WI38 (cell line): ENCODE measurements around the gene SHISA5.

Experiments used
- H3K4me3 ChIP-seq: 2 replicates; pipeline ENCODE4 v1.5.1; 2011; ENCODE audit warnings: low read depth, mild to moderate bottlenecking, control low read depth, low read length
- CTCF ChIP-seq: IDR thresholded peaks from 2 replicates; pipeline ENCODE4 v1.5.1; 2012; ENCODE audit warnings: low read depth, mild to moderate bottlenecking, control low read depth, low read length

SHISA5 gene

DNA sequence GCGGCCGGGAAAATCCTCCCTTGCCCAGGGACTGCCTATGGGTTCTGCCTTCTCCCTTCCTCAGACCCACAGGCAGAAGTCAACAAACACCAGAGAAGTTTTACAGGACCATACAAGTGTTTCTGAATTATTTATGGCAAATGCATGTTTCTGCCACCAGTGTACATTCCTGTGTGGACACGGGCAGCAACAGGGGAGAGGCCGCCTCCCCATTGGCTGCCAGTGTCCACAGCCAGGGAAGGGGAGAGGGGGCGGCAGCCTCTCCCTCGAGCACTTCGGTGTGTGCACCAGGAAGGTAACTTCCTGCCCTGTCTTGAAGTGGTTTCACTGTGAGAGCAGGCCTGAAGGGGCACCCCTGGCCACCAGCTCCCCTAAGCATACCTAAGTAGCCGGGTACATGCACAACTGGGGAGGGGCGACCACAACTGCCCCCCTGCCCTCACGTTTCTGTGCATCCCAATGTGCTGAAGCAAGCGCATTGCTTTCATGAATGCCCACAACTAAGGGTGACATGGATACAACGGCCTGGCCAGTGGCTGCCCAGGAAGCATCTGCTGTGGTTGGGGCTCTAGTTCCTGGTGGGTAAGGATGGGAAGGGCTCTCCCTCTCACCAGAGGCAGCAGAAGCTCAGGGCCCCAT is 14.8 kb upstream of the SHISA5 start:
- no peak for TF ChIP-seq CTCF

DNA sequence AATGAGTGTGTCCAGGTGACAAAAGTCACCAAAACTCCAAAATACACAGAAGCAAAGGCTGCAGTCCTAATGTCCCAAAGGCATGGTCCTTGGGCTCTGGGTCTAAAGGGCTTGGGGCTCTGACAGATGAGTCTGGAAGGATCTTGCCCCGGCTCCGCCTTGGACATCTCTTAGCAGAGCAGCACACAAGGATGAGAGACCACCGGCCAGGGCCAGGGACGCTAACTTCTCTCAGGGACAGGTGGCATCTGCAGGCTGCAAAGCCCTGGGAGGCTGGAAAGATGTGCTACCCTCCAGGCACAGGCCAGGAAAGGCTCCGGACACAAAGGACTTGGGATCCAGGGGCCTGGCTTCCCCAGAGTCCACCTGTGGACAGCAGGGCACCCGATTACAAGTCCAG is 14.1 kb upstream of the SHISA5 start:
- no peak for TF ChIP-seq CTCF
- no peak overlapping the region for H3K4me3 ChIP-seq

More for the DNA sequence above, 14.8 kb upstream of the SHISA5 start:
- no peak overlapping the region for H3K4me3 ChIP-seq

DNA sequence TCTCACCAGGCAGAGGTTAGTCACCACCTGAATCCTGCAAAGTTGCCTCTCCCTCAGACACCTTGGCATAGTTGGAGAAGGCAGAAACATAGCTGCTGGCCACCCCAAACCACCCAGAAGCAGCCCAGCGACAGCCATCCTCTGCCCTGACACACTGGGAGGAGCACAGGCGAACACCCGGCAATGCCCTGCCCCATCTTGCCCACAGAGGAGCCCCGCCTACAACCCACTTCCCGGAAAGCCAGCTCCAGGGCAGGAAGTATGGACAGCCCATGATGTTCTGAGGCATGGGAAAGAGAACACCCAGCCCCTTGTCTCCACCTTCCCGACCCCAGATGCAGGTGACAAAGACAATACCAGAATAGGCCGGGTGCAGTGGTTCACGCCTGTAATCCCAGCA is 12.6 kb upstream of the SHISA5 start:
- TF ChIP-seq CTCF: no peak

GRCh38 chr3:48514431-48515227 is 10.7 kb upstream of the SHISA5 start:
- H3K4me3 ChIP-seq: no peak overlapping the region
- no peak for TF ChIP-seq CTCF

More for the DNA sequence above, 12.6 kb upstream of the SHISA5 start:
- H3K4me3 ChIP-seq: no peak overlapping the region

DNA sequence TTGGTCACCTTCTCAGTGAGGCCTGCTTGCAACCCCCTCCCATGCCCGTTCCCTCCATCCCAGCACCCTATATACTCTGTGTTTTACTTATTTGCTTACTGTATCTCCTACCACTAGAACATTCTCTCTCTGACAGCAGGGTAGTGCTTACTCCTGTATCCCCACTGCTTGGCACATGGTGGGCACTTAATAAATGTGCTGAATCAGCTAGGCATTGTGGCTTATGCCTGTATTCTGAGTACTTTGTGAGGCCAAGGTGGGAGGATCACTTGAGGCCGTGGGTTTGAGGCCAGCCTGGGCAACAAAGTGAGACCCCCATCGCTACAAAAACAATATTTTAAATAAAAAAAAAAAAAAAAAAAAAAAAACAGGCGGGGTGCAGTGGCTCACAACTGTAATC is 7.6 kb upstream of the SHISA5 start:
- no peak overlapping the region for H3K4me3 ChIP-seq
- no peak for TF ChIP-seq CTCF

- TF ChIP-seq CTCF: peak; percentile 19; the same call in 1 of the 2 replicates
- no peak overlapping the region for H3K4me3 ChIP-seq
Measured at GRCh38 chr3:48507256-48508061, 3.5 kb upstream of the SHISA5 start.
